Neuronal stem cell (in vitro differentiated cells): ENCODE data around the gene N4BP2L2.

Source experiments
- DNase-seq: peaks from one replicate; pipeline ENCODE4 v3.0.0-alpha.2; 2013; ENCODE audit warnings: low spot score
- H2AFZ ChIP-seq: one replicate; pipeline ENCODE4 v1.6.1; 2013; ENCODE audit warnings: mild to moderate bottlenecking, low read length, inconsistent platforms
- H2AK5ac ChIP-seq: 2 replicates; pipeline ENCODE4 v1.6.1; 2013; ENCODE audit warnings: low read depth, mild to moderate bottlenecking, inconsistent platforms, low read length, moderate library complexity, mixed read lengths
- H2BK120ac ChIP-seq: 2 replicates; pipeline ENCODE4 v1.6.1; 2013; ENCODE audit warnings: low read depth, mild to moderate bottlenecking, inconsistent platforms, low read length, moderate library complexity, mixed read lengths
- H2BK12ac ChIP-seq: one replicate; pipeline ENCODE4 v1.6.1; 2013; ENCODE audit warnings: low read length, inconsistent platforms
- H2BK15ac ChIP-seq: 2 replicates; pipeline ENCODE4 v1.6.1; 2013; ENCODE audit warnings: mild to moderate bottlenecking, low read length, inconsistent platforms, mixed read lengths
- H2BK5ac ChIP-seq: one replicate; pipeline ENCODE4 v1.6.1; 2013; ENCODE audit warnings: inconsistent platforms, mild to moderate bottlenecking, low read length, moderate library complexity
- H3K14ac ChIP-seq: one replicate; pipeline ENCODE4 v1.6.1; 2013; ENCODE audit warnings: low read length, inconsistent platforms
- H3K18ac ChIP-seq: 2 replicates; pipeline ENCODE4 v1.6.1; 2013; ENCODE audit warnings: low read length, inconsistent platforms
- H3K23ac ChIP-seq: 2 replicates; pipeline ENCODE4 v1.6.1; 2013; ENCODE audit warnings: low read depth, mild to moderate bottlenecking, mixed read lengths, low read length, inconsistent platforms; ENCODE audit not compliant: poor library complexity
- H3K27ac ChIP-seq: replicated peaks from 3 replicates; pipeline ENCODE4 v1.5.1; 2013; ENCODE audit warnings: low read length, inconsistent platforms
- H3K27me3 ChIP-seq, 3 experiments: 2 replicates each; pipeline ENCODE4 v1.6.1; 2013; ENCODE audit warnings: low read length in 3 of 3, mild to moderate bottlenecking in 2 of 3, inconsistent platforms in 1 of 3, low read depth in 1 of 3, mixed read lengths in 1 of 3, moderate library complexity in 1 of 3; ENCODE audit not compliant: control insufficient read depth in 3 of 3, insufficient read depth in 3 of 3
- H3K36me3 ChIP-seq, 2 donors: replicated peaks in 1 of 2; 2 replicates each; pipeline ENCODE4 v1.6.1; 2013; ENCODE audit warnings: low read length in 2 of 2; ENCODE audit not compliant: control insufficient read depth in 2 of 2, insufficient read depth in 2 of 2
- H3K4ac ChIP-seq: 2 replicates; pipeline ENCODE4 v1.6.1; 2013; ENCODE audit warnings: inconsistent platforms, mild to moderate bottlenecking, low read length, moderate library complexity
- H3K4me1 ChIP-seq, 2 donors: 1 replicate in 1 of 2; 2 replicates in 1 of 2; pipeline ENCODE4 v1.6.1; 2013; ENCODE audit warnings: low read length in 2 of 2, low read depth in 1 of 2; ENCODE audit not compliant: control insufficient read depth in 2 of 2, insufficient read depth in 1 of 2
- H3K4me2 ChIP-seq: one replicate; pipeline ENCODE4 v1.6.1; 2013; ENCODE audit warnings: mild to moderate bottlenecking, low read length, inconsistent platforms; ENCODE audit not compliant: insufficient read depth, poor library complexity, severe bottlenecking
- H3K4me3 ChIP-seq, 2 donors: 2 replicates each; pipeline ENCODE4 v1.5.1; 2013; ENCODE audit warnings: low read length in 2 of 2, mild to moderate bottlenecking in 2 of 2, inconsistent platforms in 1 of 2, moderate library complexity in 1 of 2
- H3K79me1 ChIP-seq: one replicate; pipeline ENCODE4 v1.6.1; 2013; ENCODE audit warnings: low read depth, mild to moderate bottlenecking, inconsistent platforms, low read length, moderate library complexity
- H3K9ac ChIP-seq: one replicate; pipeline ENCODE4 v1.6.1; 2013; ENCODE audit warnings: mild to moderate bottlenecking, low read depth, low read length, inconsistent platforms; ENCODE audit not compliant: poor library complexity
- H3K9me3 ChIP-seq, 2 donors: replicated peaks in 1 of 2; 2 replicates each; pipeline versions ENCODE3 to v1.6.1; 2013; ENCODE audit warnings: low read length in 2 of 2, mild to moderate bottlenecking in 2 of 2, inconsistent platforms in 1 of 2, low read depth in 1 of 2, mixed read lengths in 1 of 2, moderate library complexity in 1 of 2; ENCODE audit not compliant: control insufficient read depth in 2 of 2, insufficient read depth in 1 of 2
- H4K8ac ChIP-seq: one replicate; pipeline ENCODE4 v1.6.1; 2013; ENCODE audit warnings: low read depth, mild to moderate bottlenecking, inconsistent platforms, low read length, moderate library complexity
- H4K91ac ChIP-seq: one replicate; pipeline ENCODE4 v1.6.1; 2013; ENCODE audit warnings: low read length, low read depth, mild to moderate bottlenecking, inconsistent platforms; ENCODE audit not compliant: poor library complexity
- WGBS, 2 donors: extraction: QIAGEN DNeasy Blood & Tissue Kit; methylation state at CpG; one replicate each; pipeline ENCODE4 v1.1.7; 2013; ENCODE audit warnings: missing lambda C conversion rate in 2 of 2, mixed read lengths in 1 of 2; ENCODE audit not compliant: insufficient read length in 2 of 2, insufficient replicate concordance in 1 of 2; ENCODE audit errors: extremely low coverage in 2 of 2; 5-methylcytosine and 5-hydroxymethylcytosine counted together

Gene N4BP2L2

DNA sequence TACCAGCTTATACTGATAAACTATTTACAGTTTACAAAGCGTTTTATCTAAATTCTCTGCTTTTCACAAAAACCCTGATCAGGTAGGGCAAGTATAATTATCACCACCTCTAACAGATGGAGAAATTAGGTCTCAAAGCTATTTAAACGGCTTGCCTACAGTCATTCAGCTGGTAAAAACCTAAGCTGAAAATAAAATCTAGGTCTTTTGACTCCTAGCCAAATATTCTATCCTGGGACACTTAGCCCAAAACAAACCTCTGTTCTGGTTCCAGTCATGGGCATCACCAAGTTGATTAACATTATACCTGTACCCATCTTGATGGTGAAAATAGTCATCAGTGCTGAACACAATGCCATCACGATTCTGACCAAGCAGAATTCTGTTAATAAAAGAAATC lies 11.4 kb downstream of the N4BP2L2 start:
- Histone ChIP-seq H3K4me3 (no peak overlapping the region), H2BK5ac (no peak overlapping the region), H3K18ac (no peak overlapping the region), H2AK5ac (no peak overlapping the region), H3K14ac (no peak overlapping the region), H2AFZ (no peak overlapping the region), H3K4me2 (no peak overlapping the region), H3K9me3 (peaks cover 0 to 3% of the 10 kb centered on the region in 2 donors), H2BK12ac (no peak overlapping the region), H3K9ac (no peak overlapping the region), H4K91ac (no peak overlapping the region), H3K36me3 (peaks cover 2 to 83% of the 10 kb centered on the region in 2 donors), H4K8ac (no peak overlapping the region), H3K23ac (no peak overlapping the region), H3K79me1 (no peaks in the 10 kb centered on the region), H2BK15ac (no peak overlapping the region), H2BK120ac (no peak overlapping the region), H3K27me3 (no peaks in the 10 kb centered on the region), H3K27ac (no peak overlapping the region), H3K4ac (no peak overlapping the region), H3K4me1 (no peaks in the 10 kb centered on the region)
- WGBS, 2 donors = no CpG with 5 or more reads among the region's 3 CpGs
- DNase-seq = no peak

DNA sequence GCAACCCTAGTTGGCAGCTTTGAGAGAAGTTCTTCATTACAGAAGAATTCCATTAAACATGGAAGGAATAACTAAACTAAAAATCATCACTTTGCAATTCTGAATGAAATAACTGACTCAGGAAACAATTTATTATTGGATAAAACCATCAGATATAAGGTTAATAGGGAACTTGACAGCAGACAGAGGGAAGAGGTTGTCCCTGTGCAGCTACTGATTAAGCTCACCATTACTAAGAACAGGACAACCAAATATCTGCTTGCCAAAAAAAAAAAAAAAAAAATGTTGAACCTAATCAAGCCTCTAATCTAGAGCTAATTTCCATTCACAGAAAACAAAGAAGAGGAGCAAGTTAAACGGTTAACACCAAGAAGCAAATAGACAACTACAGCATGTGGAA lies 12.8 kb downstream of the N4BP2L2 start:
- H2AK5ac ChIP-seq = no peak overlapping the region
- no peaks in the 10 kb centered on the region for H3K27me3 ChIP-seq
- no peak for DNase-seq
- no peak overlapping the region for H2BK15ac ChIP-seq
- H3K4me1 ChIP-seq = no peaks in the 10 kb centered on the region
- H3K27ac ChIP-seq = no peak overlapping the region
- WGBS, 2 donors = no CpG with 5 or more reads among the region's 1 CpG
- H2BK120ac ChIP-seq = no peak overlapping the region
- peaks cover 2 to 83% of the 10 kb centered on the region in 2 donors for H3K36me3 ChIP-seq
- H3K4me3 ChIP-seq = no peak overlapping the region
- no peak overlapping the region for H3K18ac ChIP-seq
- no peak overlapping the region for H4K91ac ChIP-seq
- H2BK12ac ChIP-seq = no peak overlapping the region
- H4K8ac ChIP-seq = no peak overlapping the region
- no peaks in the 10 kb centered on the region for H3K9me3 ChIP-seq
- no peak overlapping the region for H3K9ac ChIP-seq
- H3K79me1 ChIP-seq = no peaks in the 10 kb centered on the region
- no peak overlapping the region for H3K14ac ChIP-seq
- no peak overlapping the region for H3K4me2 ChIP-seq
- H2BK5ac ChIP-seq = no peak overlapping the region
- H3K23ac ChIP-seq = no peak overlapping the region
- H3K4ac ChIP-seq = no peak overlapping the region
- H2AFZ ChIP-seq = no peak overlapping the region

GRCh38 chr13:32515246-32515645 lies 23.3 kb downstream of the N4BP2L2 start:
- no peak overlapping the region for H2BK12ac ChIP-seq
- no peak overlapping the region for H2BK120ac ChIP-seq
- no peak overlapping the region for H3K23ac ChIP-seq
- WGBS, 2 donors = no CpG with 5 or more reads among the region's 3 CpGs
- H3K18ac ChIP-seq = no peak overlapping the region
- no peak overlapping the region for H3K4me2 ChIP-seq
- H2BK5ac ChIP-seq = no peak overlapping the region
- DNase-seq = no peak
- H2AFZ ChIP-seq = no peak overlapping the region
- peaks cover 3 to 93% of the 10 kb centered on the region in 2 donors for H3K36me3 ChIP-seq
- no peak overlapping the region for H2BK15ac ChIP-seq
- no peak overlapping the region for H4K91ac ChIP-seq
- H3K4ac ChIP-seq = no peak overlapping the region
- H3K27me3 ChIP-seq = no peaks in the 10 kb centered on the region
- peaks cover 0 to 2% of the 10 kb centered on the region in 2 donors for H3K4me1 ChIP-seq
- no peak overlapping the region for H3K14ac ChIP-seq
- H3K79me1 ChIP-seq = no peaks in the 10 kb centered on the region
- no peak overlapping the region for H3K9ac ChIP-seq
- H3K4me3 ChIP-seq = no peak overlapping the region
- H2AK5ac ChIP-seq = no peak overlapping the region
- no peak overlapping the region for H4K8ac ChIP-seq
- H3K9me3 ChIP-seq = no peaks in the 10 kb centered on the region
- H3K27ac ChIP-seq = no peak overlapping the region

GRCh38 chr13:32511482-32511881 lies 27.1 kb downstream of the N4BP2L2 start:
- no peak overlapping the region for H4K91ac ChIP-seq
- no peak overlapping the region for H2BK5ac ChIP-seq
- H3K4me3 ChIP-seq = no peak overlapping the region
- no peak overlapping the region for H3K23ac ChIP-seq
- peaks cover 3 to 86% of the 10 kb centered on the region in 2 donors for H3K36me3 ChIP-seq
- no peaks in the 10 kb centered on the region for H3K79me1 ChIP-seq
- no peak overlapping the region for H2BK12ac ChIP-seq
- H3K27me3 ChIP-seq = no peaks in the 10 kb centered on the region
- no peak overlapping the region for H3K14ac ChIP-seq
- WGBS, 2 donors = no CpG with 5 or more reads among the region's 4 CpGs
- H2AFZ ChIP-seq = no peak overlapping the region
- no peaks in the 10 kb centered on the region for H3K9me3 ChIP-seq
- no peak overlapping the region for H2AK5ac ChIP-seq
- H3K9ac ChIP-seq = no peak overlapping the region
- no peak overlapping the region for H2BK120ac ChIP-seq
- no peak overlapping the region for H3K18ac ChIP-seq
- no peak overlapping the region for H3K4me2 ChIP-seq
- no peak overlapping the region for H3K27ac ChIP-seq
- H3K4me1 ChIP-seq = no peaks in the 10 kb centered on the region
- H3K4ac ChIP-seq = no peak overlapping the region
- H2BK15ac ChIP-seq = no peak overlapping the region
- no peak for DNase-seq
- no peak overlapping the region for H4K8ac ChIP-seq
